Neural cell (in vitro differentiated cells): ENCODE measurements around the gene AIMP1. TPM values are rescaled to one million over a fixed set of nuclear protein-coding genes. Genes with fewer than 3 reads are reported as not detected.

Experiments
- H2AFZ ChIP-seq: fragments of 200-600, 300-800 bp; sonication (generic), shearing (Covaris generic); 2 replicates; pipeline ENCODE4 v1.6.0; 2014; ENCODE audit warnings: low read depth, mild to moderate bottlenecking, antibody characterized with exemption, low read length, moderate library complexity
- H3F3A ChIP-seq: fragments of 200-600 bp; shearing (Covaris generic); 2 replicates; pipeline ENCODE4 v1.6.1; 2016; ENCODE audit warnings: mild to moderate bottlenecking, moderate library complexity, mixed read lengths, antibody characterized with exemption, low read length; ENCODE audit not compliant: insufficient read depth, poor library complexity, severe bottlenecking
- H3K27ac ChIP-seq: fragments of 200-600, 300-800 bp; sonication (generic), shearing (Covaris generic); 2 replicates; pipeline ENCODE4 v1.5.1; 2014; ENCODE audit warnings: mild to moderate bottlenecking, low read length, moderate library complexity
- H3K27me3 ChIP-seq: fragments of 300-800, 200-600 bp; sonication (generic), shearing (Covaris generic); 2 replicates; pipeline ENCODE4 v1.6.0; 2014; ENCODE audit warnings: mild to moderate bottlenecking, low read depth, low read length, moderate library complexity; ENCODE audit not compliant: insufficient read depth
- H3K36me3 ChIP-seq: fragments of 300-800, 200-600 bp; sonication (generic), shearing (Covaris generic); 2 replicates; pipeline ENCODE4 v1.5.1; 2014; ENCODE audit warnings: mild to moderate bottlenecking, antibody characterized with exemption, low read length, moderate library complexity; ENCODE audit not compliant: insufficient read depth
- H3K4me2 ChIP-seq: fragments of 300-800, 200-600 bp; sonication (generic), shearing (Covaris generic); 2 replicates; pipeline ENCODE4 v1.6.0; 2014; ENCODE audit warnings: mild to moderate bottlenecking, low read length
- H3K4me3 ChIP-seq: fragments of 300-800, 200-600 bp; sonication (generic), shearing (Covaris generic); 2 replicates; pipeline ENCODE4 v1.5.1; 2014; ENCODE audit warnings: mild to moderate bottlenecking, low read length, moderate library complexity
- H3K79me2 ChIP-seq: fragments of 200-600 bp; shearing (Covaris generic); replicated peaks from 2 replicates; pipeline ENCODE4 v1.6.0; 2014; ENCODE audit warnings: mild to moderate bottlenecking, low read length, moderate library complexity; ENCODE audit not compliant: insufficient read depth
- H3K9ac ChIP-seq: fragments of 300-800, 200-600 bp; sonication (generic), shearing (Covaris generic); 2 replicates; pipeline ENCODE4 v1.6.1; 2016; ENCODE audit warnings: mild to moderate bottlenecking, low read length, mixed read lengths
- H3K9me2 ChIP-seq: fragments of 200-600 bp; shearing (Covaris generic); 2 replicates; pipeline ENCODE4 v1.6.1; 2016; ENCODE audit warnings: mild to moderate bottlenecking, low read length, mixed read lengths; ENCODE audit not compliant: insufficient read depth
- H3K9me3 ChIP-seq: fragments of 200-600, 300-800 bp; sonication (generic), shearing (Covaris generic); 2 replicates; pipeline ENCODE4 v1.6.1; 2016; ENCODE audit warnings: mild to moderate bottlenecking, mixed run types, low read length, moderate library complexity, mixed read lengths
- H4K20me1 ChIP-seq: fragments of 200-600 bp; shearing (Covaris generic); 2 replicates; pipeline ENCODE4 v1.6.1; 2016; ENCODE audit warnings: mild to moderate bottlenecking, mixed run types; ENCODE audit not compliant: insufficient read depth
- CTCF ChIP-seq: fragments of 450-650 bp; IDR thresholded peaks from 2 replicates; pipeline ENCODE4 v1.5.1; 2014; ENCODE audit warnings: antibody characterized with exemption, mild to moderate bottlenecking, moderate library complexity; ENCODE audit not compliant: poor library complexity, severe bottlenecking
- EP300 ChIP-seq: fragments of 450-650 bp; conservative IDR thresholded peaks from 2 replicates; pipeline ENCODE4 v1.6.1; 2014; ENCODE audit warnings: antibody characterized with exemption, mild to moderate bottlenecking, moderate library complexity; ENCODE audit not compliant: poor library complexity, severe bottlenecking
- EZH2 ChIP-seq: fragments of 200-600, 300-800 bp; shearing (Covaris generic), sonication (generic); IDR thresholded peaks from 2 replicates; pipeline ENCODE4 v1.6.1; 2014; ENCODE audit warnings: antibody characterized with exemption, low read length, borderline replicate concordance, mild to moderate bottlenecking; ENCODE audit not compliant: insufficient read depth, poor library complexity, severe bottlenecking
- MXI1 ChIP-seq: fragments of 450-650 bp; conservative IDR thresholded peaks from 2 replicates; pipeline ENCODE4 v1.6.1; 2014; ENCODE audit warnings: antibody characterized with exemption, mild to moderate bottlenecking; ENCODE audit not compliant: poor library complexity, severe bottlenecking
- POLR2AphosphoS5 ChIP-seq: IDR thresholded peaks from 2 replicates; pipeline ENCODE4 v1.6.1; 2012
- RAD21 ChIP-seq: fragments of 450-650 bp; conservative IDR thresholded peaks from 2 replicates; pipeline ENCODE4 v1.6.1; 2014; ENCODE audit warnings: antibody characterized with exemption, mild to moderate bottlenecking, moderate library complexity
- REST ChIP-seq: IDR thresholded peaks from 2 replicates; pipeline ENCODE4 v1.6.1; 2012; ENCODE audit warnings: borderline replicate concordance
- SMC3 ChIP-seq: fragments of 450-650 bp; conservative IDR thresholded peaks from 2 replicates; pipeline ENCODE4 v1.6.1; 2014; ENCODE audit warnings: antibody characterized with exemption, mild to moderate bottlenecking, moderate library complexity; ENCODE audit not compliant: poor library complexity
- TAF1 ChIP-seq: IDR thresholded peaks from 2 replicates; pipeline ENCODE4 v1.6.1; 2012; ENCODE audit warnings: low read depth
- polyA plus RNA-seq: library from polyadenylated mRNA; depleted of rRNA; stranded (reverse); fragments of >200 nt; gene quantifications from 2 replicates; pipeline ENCODE4 v1.2.3, GENCODE V29; 2014

AIMP1 gene
- polyA plus RNA-seq, 1 donor from 2014 or later: 46.5 TPM

- no peaks in the 10 kb centered on the region for H3K9me2 ChIP-seq
- no peak overlapping the region for H3K4me2 ChIP-seq
- no peaks in the 10 kb centered on the region for H3F3A ChIP-seq
- TF ChIP-seq EZH2 (no peak), EP300 (no peak), CTCF (no peak), SMC3 (no peak), RAD21 (no peak), REST (no peak), MXI1 (no peak), POLR2AphosphoS5 (no peak), TAF1 (no peak)
- H3K27me3 ChIP-seq: no peaks in the 10 kb centered on the region
- H3K36me3 ChIP-seq: peaks cover 4% of the 10 kb centered on the region
- no peak overlapping the region for H3K27ac ChIP-seq
- H3K9ac ChIP-seq: no peak overlapping the region
- H3K9me3 ChIP-seq: no peaks in the 10 kb centered on the region
- H3K79me2 ChIP-seq: no peaks in the 10 kb centered on the region
- H4K20me1 ChIP-seq: no peaks in the 10 kb centered on the region
- no peak overlapping the region for H3K4me3 ChIP-seq
- H2AFZ ChIP-seq: no peak overlapping the region
These were observed 28.9 kb upstream of the AIMP1 start for GRCh38 chr4:106287353-106287969.

GRCh38 chr4:106289737-106290136 lies 26.6 kb upstream of the AIMP1 start:
- H3K27ac ChIP-seq: no peak overlapping the region
- no peak for TF ChIP-seq MXI1
- no peak for TF ChIP-seq EZH2
- TF ChIP-seq CTCF: no peak
- no peak for TF ChIP-seq POLR2AphosphoS5
- no peak for TF ChIP-seq EP300
- no peak for TF ChIP-seq REST
- no peak for TF ChIP-seq RAD21
- no peak for TF ChIP-seq TAF1
- no peak for TF ChIP-seq SMC3
- no peak overlapping the region for H3K9ac ChIP-seq
- H3K27me3 ChIP-seq: no peaks in the 10 kb centered on the region
- no peaks in the 10 kb centered on the region for H3K9me3 ChIP-seq
- no peak overlapping the region for H3K4me3 ChIP-seq
- H4K20me1 ChIP-seq: no peaks in the 10 kb centered on the region
- no peak overlapping the region for H2AFZ ChIP-seq
- no peaks in the 10 kb centered on the region for H3K79me2 ChIP-seq
- H3K9me2 ChIP-seq: no peaks in the 10 kb centered on the region
- H3K36me3 ChIP-seq: no peaks in the 10 kb centered on the region
- no peak overlapping the region for H3K4me2 ChIP-seq
- H3F3A ChIP-seq: no peaks in the 10 kb centered on the region
